Gastrocnemius medialis (tissue), 4 donors: Measurements from ENCODE around the gene ZSWIM1. TPM values are rescaled to one million over a fixed set of nuclear protein-coding genes. Genes with fewer than 3 reads are reported as not detected.

Experiments
- ATAC-seq, 2 donors: fragments of 150-250 bp; one replicate each; pipeline ENCODE4 v1.9.1; 2016
- DNase-seq, 2 donors: peaks; one replicate each; pipeline ENCODE4 v3.0.0-alpha.2; 2019
- H3K27ac ChIP-seq, 4 donors: fragments of 200-600 bp; sonication (generic); 1 replicate in 1 of 4; 2 replicates in 3 of 4; pipeline ENCODE4 v1.5.1; 2016 to 2018; ENCODE audit warnings: mild to moderate bottlenecking in 2 of 4, moderate library complexity in 1 of 4
- H3K27me3 ChIP-seq, 3 donors: fragments of 200-600 bp; sonication (generic) in 2 of 3; 1 replicate in 1 of 3; 2 replicates in 2 of 3; pipeline versions ENCODE4 v1.5.1 to v1.6.0; 2016 to 2019; ENCODE audit warnings: mild to moderate bottlenecking in 1 of 3, moderate library complexity in 1 of 3
- H3K36me3 ChIP-seq, 2 donors: fragments of 200-600 bp; sonication (generic) in 1 of 2; one replicate each; pipeline ENCODE4 v1.5.1; 2017 to 2018
- H3K4me1 ChIP-seq, 2 donors: fragments of 200-600 bp; sonication (generic) in 1 of 2; one replicate each; pipeline ENCODE4 v1.5.1; 2016 to 2017; ENCODE audit warnings: mild to moderate bottlenecking in 2 of 2
- H3K4me3 ChIP-seq, 4 donors: fragments of 200-600 bp; sonication (generic) in 3 of 4; 1 replicate in 1 of 4; 2 replicates in 3 of 4; pipeline ENCODE4 v1.5.1; 2016 to 2019; ENCODE audit warnings: mild to moderate bottlenecking in 2 of 4
- H3K9me3 ChIP-seq, 3 donors: fragments of 200-600 bp; sonication (generic) in 2 of 3; 1 replicate in 1 of 3; 2 replicates in 2 of 3; pipeline ENCODE4 v1.5.1; 2016 to 2019
- POLR2A ChIP-seq, 2 donors: fragments of 450-650 bp; IDR thresholded peaks; one replicate each; pipeline ENCODE4 v1.6.1; 2017; ENCODE audit warnings: antibody characterized with exemption in 2 of 2, mild to moderate bottlenecking in 2 of 2, moderate library complexity in 2 of 2
- in situ Hi-C, 4 donors: fragments of 200-750 bp; cut with MboI; loops; one replicate each; pipeline versions ENCODE4 v1.15.0 to v1.8.0; 2017; ENCODE audit warnings: low sequenced_read_pairs in 4 of 4
- intact Hi-C: fragments of 100-400 bp; cut with DNase I; formaldehyde crosslinking; loops from one replicate; pipeline ENCODE4 v1.15.1; 2023; ENCODE audit warnings: low total_unique reads
- total RNA-seq, 4 donors: library from RNA; depleted of rRNA; stranded (reverse); fragments of >200 nt; gene quantifications; one replicate each; pipeline versions ENCODE4 v1.1.0 to v1.2.3, GENCODE V29; 2016
- TF ChIP-seq, protein P1 (sequence below), 5 experiments: fragments of 450-650 bp in 3 of 5; fragments of 200-600 bp in 2 of 5; sonication (generic) in 2 of 5; IDR thresholded peaks in 4 of 5; conservative IDR thresholded peaks in 1 of 5; 1 replicate in 4 of 5; 2 replicates in 1 of 5; pipeline ENCODE4 v1.5.1; 2016 to 2019; ENCODE audit warnings: antibody characterized with exemption in 5 of 5, mild to moderate bottlenecking in 3 of 5, moderate library complexity in 3 of 5

Gene ZSWIM1
- total RNA-seq, 4 donors from 2014 or later = 5.7 to 8.5 (median 6.9) TPM

DNA sequence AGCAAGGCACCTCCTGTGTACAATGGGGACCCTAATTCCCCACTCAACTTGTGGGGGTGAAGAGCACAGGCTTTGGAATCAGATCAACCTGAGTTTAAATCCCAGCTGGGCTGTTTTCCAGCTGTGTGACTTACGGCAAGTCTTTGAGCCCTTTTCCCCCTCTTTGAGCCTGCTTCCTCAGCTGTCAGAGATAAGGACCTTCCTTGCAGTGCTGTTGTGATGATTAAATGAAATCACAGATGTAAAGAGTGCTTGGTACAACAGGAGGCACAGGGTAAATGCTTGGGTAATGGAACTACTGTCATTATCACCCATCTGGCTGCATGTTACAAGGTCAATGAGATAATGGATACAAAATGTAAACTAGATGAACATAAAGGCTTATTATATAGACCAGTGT is 44.2 kb upstream of the ZSWIM1 start:
- Histone ChIP-seq H3K4me3 (peak overlapping the region in 1 of 4 donors; percentile 79), H3K4me1 (peaks cover 58 to 60% of the 10 kb centered on the region in 2 donors), H3K36me3 (peaks cover 0 to 39% of the 10 kb centered on the region in 2 donors), H3K27me3 (no peaks in the 10 kb centered on the region), H3K9me3 (no peaks in the 10 kb centered on the region), H3K27ac (peak overlapping the region; percentile 95 to 97 (median 96))
- intact Hi-C loops (no loop called here), in situ Hi-C loops (no loop called here)
- TF ChIP-seq, protein P1, sequence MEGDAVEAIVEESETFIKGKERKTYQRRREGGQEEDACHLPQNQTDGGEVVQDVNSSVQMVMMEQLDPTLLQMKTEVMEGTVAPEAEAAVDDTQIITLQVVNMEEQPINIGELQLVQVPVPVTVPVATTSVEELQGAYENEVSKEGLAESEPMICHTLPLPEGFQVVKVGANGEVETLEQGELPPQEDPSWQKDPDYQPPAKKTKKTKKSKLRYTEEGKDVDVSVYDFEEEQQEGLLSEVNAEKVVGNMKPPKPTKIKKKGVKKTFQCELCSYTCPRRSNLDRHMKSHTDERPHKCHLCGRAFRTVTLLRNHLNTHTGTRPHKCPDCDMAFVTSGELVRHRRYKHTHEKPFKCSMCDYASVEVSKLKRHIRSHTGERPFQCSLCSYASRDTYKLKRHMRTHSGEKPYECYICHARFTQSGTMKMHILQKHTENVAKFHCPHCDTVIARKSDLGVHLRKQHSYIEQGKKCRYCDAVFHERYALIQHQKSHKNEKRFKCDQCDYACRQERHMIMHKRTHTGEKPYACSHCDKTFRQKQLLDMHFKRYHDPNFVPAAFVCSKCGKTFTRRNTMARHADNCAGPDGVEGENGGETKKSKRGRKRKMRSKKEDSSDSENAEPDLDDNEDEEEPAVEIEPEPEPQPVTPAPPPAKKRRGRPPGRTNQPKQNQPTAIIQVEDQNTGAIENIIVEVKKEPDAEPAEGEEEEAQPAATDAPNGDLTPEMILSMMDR (IDR thresholded peaks at IDR 0.05 in 4 of 5, conservative IDR thresholded peaks at IDR 0.05 in 1 of 5) = no peak
- TF ChIP-seq POLR2A (IDR thresholded peaks at IDR 0.05) = no peak
- DNase-seq = no peak
- ATAC-seq = no peak

DNA sequence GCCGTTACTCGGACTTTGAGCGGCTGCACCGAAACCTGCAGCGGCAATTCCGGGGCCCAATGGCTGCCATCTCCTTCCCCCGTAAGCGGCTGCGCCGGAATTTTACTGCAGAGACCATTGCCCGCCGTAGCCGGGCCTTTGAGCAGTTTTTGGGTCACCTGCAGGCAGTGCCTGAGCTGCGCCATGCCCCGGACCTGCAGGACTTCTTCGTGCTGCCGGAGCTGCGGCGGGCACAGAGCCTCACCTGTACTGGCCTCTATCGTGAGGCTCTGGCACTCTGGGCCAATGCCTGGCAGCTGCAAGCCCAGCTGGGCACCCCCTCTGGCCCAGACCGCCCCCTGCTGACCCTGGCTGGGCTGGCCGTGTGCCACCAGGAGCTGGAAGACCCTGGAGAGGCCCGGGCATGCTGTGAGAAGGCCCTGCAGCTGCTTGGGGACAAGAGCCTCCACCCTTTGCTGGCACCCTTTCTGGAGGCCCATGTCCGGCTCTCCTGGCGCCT is 40.3 kb upstream of the ZSWIM1 start:
- peak overlapping the region; percentile 61 to 96 (median 84) for H3K27ac ChIP-seq
- ATAC-seq (no peak), DNase-seq (no peak)
- peaks cover 49 to 67% of the 10 kb centered on the region in 2 donors for H3K4me1 ChIP-seq
- no peak overlapping the region for H3K4me3 ChIP-seq
- intact Hi-C loops = no loop called here
- in situ Hi-C loops = no loop called here
- no peaks in the 10 kb centered on the region for H3K27me3 ChIP-seq
- no peak for TF ChIP-seq POLR2A (IDR thresholded peaks at IDR 0.05)
- TF ChIP-seq, protein P1 (IDR thresholded peaks at IDR 0.05 in 4 of 5, conservative IDR thresholded peaks at IDR 0.05 in 1 of 5) = no peak
- peaks cover 0 to 71% of the 10 kb centered on the region in 2 donors for H3K36me3 ChIP-seq
- no peaks in the 10 kb centered on the region for H3K9me3 ChIP-seq

DNA sequence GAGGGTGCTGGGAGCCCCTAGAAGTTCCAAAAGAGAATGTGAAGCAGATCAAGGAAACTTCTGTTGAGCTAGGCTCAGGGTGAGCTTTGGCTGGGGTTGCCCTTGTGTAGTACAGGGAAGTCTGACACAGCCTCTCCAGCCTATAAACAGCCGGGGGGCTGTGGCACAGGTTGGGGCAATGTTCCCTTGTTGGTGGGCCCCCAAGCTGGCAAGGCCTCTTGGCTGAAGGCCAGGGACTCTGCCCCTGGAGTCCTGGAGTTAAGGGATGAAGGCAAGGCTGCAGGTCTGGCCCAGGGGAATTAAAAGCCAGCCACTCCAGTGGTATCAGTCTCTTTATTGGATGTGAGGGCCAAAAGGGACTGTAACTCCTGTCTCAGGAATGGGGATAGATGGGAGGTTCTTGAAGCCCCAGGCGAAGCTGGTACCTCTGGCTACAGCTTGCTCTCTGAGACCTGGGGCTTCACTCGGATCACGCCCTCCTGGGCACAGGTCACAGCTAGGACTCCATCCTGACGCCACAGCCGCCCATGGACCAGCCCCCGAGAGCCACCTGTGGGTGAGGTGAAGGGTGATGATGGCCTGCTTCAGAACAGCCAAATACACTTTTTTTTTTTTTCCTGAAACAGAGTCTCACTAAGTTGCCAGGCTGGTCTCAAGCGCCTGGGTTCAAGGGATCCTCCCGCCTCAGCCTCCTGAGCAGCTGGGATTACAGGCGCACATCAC is 39.5 kb upstream of the ZSWIM1 start:
- no peak for TF ChIP-seq POLR2A (IDR thresholded peaks at IDR 0.05)
- TF ChIP-seq, protein P1 (IDR thresholded peaks at IDR 0.05 in 4 of 5, conservative IDR thresholded peaks at IDR 0.05 in 1 of 5) = no peak
- in situ Hi-C loops = no loop called here
- Histone ChIP-seq H3K4me1 (peaks cover 44 to 62% of the 10 kb centered on the region in 2 donors), H3K36me3 (peaks cover 0 to 79% of the 10 kb centered on the region in 2 donors), H3K9me3 (no peaks in the 10 kb centered on the region), H3K27ac (peak overlapping the region; percentile 61 to 96 (median 84)), H3K4me3 (no peak overlapping the region), H3K27me3 (no peaks in the 10 kb centered on the region)
- DNase-seq = no peak
- ATAC-seq = no peak
- intact Hi-C loops = no loop called here

DNA sequence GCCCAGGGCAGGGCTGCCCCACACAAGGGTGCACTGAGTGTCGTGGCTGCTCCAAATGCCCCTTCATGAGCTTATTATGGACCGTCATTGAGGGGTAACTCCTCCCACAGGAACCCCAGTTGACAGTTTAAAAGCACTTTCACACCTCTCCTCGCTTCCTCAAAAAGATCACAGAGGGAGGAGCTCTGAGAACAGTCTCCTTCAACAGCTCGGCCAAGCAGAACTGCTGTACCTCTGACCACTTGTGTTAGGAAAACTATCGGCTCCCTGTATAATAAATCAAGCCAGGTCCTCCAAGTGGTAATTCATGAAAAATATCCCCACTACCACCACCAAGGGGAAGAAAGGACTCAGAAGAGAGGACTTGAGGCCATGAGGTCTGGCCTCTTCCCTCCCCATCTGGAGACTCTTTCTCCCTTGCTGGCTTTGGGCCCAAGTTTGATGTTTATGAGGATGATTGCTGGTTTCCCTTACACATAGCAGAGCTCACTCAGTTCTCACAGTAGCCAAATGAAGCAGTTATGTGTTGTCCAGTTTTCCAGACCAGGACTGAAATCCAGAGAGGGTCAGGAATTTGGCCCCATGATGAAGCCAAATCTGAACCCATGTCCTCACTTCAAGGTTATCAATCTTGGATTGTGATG is 38.7 kb upstream of the ZSWIM1 start:
- no peak for TF ChIP-seq POLR2A (IDR thresholded peaks at IDR 0.05)
- TF ChIP-seq, protein P1 (IDR thresholded peaks at IDR 0.05 in 4 of 5, conservative IDR thresholded peaks at IDR 0.05 in 1 of 5) = no peak
- H3K27ac ChIP-seq = peak overlapping the region; percentile 61 to 96 (median 84)
- H3K27me3 ChIP-seq = no peaks in the 10 kb centered on the region
- peaks cover 0 to 79% of the 10 kb centered on the region in 2 donors for H3K36me3 ChIP-seq
- intact Hi-C loops = no loop called here
- no peak overlapping the region for H3K4me3 ChIP-seq
- ATAC-seq = peak; percentile 62 to 67
- DNase-seq = no peak
- no peaks in the 10 kb centered on the region for H3K9me3 ChIP-seq
- in situ Hi-C loops = no loop called here
- H3K4me1 ChIP-seq = peaks cover 36 to 55% of the 10 kb centered on the region in 2 donors
